Subcutaneous abdominal adipose tissue (tissue), 5 donors: ENCODE data around the gene DHCR24.

ENCODE experiments used
- H3K27ac ChIP-seq: one replicate; pipeline ENCODE4 v1.7.0; 2013; ENCODE audit warnings: low read depth, mild to moderate bottlenecking, inconsistent platforms, low read length, moderate library complexity
- H3K27me3 ChIP-seq, 5 donors: one replicate each; pipeline ENCODE4 v1.7.0; 2013; ENCODE audit warnings: low read length in 5 of 5, inconsistent platforms in 1 of 5; ENCODE audit not compliant: control insufficient read depth in 5 of 5, insufficient read depth in 4 of 5
- H3K36me3 ChIP-seq, 5 donors: one replicate each; pipeline ENCODE4 v1.7.0; 2013; ENCODE audit warnings: low read length in 5 of 5; ENCODE audit not compliant: control insufficient read depth in 5 of 5, insufficient read depth in 5 of 5
- H3K4me1 ChIP-seq, 5 donors: one replicate each; pipeline ENCODE4 v1.7.0; 2013; ENCODE audit warnings: low read length in 5 of 5, mild to moderate bottlenecking in 3 of 5, moderate library complexity in 1 of 5; ENCODE audit not compliant: control insufficient read depth in 5 of 5, insufficient read depth in 5 of 5
- H3K4me3 ChIP-seq, 5 donors: one replicate each; pipeline ENCODE4 v1.7.0; 2013; ENCODE audit warnings: low read length in 5 of 5, low read depth in 1 of 5
- H3K9ac ChIP-seq, 5 donors: one replicate each; pipeline ENCODE4 v1.7.0; 2013; ENCODE audit warnings: low read length in 5 of 5, mild to moderate bottlenecking in 4 of 5, moderate library complexity in 3 of 5
- H3K9me3 ChIP-seq, 5 donors: one replicate each; pipeline ENCODE4 v1.7.0; 2013; ENCODE audit warnings: low read length in 5 of 5; ENCODE audit not compliant: control insufficient read depth in 5 of 5
- donor health status: healthy.
- donor health status: healthy.
- donor health status: healthy.
- donor health status: healthy.
- donor health status: healthy.

The DHCR24 gene

DNA sequence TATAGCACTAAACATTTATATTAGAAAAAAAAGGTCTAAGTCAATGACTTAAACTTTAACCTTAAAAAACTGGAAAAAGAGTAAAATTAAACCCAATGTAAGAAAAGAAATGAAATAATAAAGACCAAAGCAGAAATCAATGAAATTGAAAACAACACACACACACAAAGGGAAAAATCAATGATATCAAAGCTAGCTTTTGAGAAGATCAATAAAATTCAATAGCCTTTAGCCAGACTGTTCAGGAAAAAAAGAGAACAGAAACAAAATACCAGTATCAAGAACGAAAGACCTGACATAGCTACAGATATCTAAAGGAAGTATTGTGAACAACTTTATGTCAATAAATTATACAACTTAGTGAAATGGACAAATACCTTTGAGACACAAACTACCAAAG lies 7.1 kb downstream of the DHCR24 start:
- Histone ChIP-seq H3K9ac (no peak overlapping the region), H3K27ac (no peak overlapping the region), H3K36me3 (peaks cover 0 to 13% (median 10%) of the 10 kb centered on the region in 5 donors), H3K4me1 (peaks cover 3 to 26% (median 20%) of the 10 kb centered on the region in 5 donors), H3K9me3 (no peaks in the 10 kb centered on the region), H3K27me3 (no peaks in the 10 kb centered on the region), H3K4me3 (no peak overlapping the region)

DNA sequence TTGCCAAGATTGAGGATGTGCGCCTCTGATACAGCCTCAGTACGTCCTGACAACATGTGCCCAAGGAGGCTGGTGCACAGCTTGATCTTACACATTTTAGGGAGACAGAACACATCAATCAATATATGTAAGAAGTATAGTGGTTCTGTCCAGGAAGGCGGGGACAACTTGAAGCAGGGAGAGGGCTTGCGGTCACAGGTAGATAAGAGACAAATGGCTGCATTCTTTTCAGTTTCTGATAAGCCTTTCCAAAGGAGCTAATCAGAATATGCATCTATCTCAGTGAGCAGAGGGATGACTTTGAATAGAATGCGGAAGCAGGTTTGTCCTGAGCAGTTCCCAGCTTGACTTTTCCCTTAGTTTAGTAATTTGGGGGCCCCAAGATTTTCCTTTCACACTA lies 10.2 kb downstream of the DHCR24 start:
- Histone ChIP-seq H3K27ac (no peak overlapping the region), H3K27me3 (no peaks in the 10 kb centered on the region), H3K36me3 (peaks cover 8 to 35% (median 29%) of the 10 kb centered on the region in 5 donors)

DNA sequence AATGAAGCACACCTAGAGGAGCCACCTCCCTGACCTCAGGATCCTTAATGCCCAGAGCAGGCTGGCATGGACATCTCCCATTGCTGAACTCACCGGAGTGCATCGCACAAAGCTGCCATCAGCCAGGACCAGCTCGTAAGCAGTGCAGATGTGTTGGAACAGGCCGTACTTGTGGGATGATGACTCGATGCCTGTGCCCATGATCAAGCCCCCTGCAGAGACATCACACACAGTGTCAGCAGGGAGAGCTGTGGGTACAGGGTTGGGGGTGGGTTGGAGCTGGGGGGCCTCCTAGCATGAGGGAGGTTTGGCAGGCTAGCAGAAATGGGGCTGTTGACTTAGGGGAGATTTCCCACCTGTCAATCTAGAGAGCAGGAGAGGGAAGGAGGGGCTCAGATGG lies 12.0 kb downstream of the DHCR24 start:
- peaks cover 0 to 7% (median 6%) of the 10 kb centered on the region in 5 donors for H3K4me1 ChIP-seq
- no peak overlapping the region for H3K27ac ChIP-seq
- no peak overlapping the region for H3K4me3 ChIP-seq
- H3K9me3 ChIP-seq, result no peaks in the 10 kb centered on the region
- no peaks in the 10 kb centered on the region for H3K27me3 ChIP-seq
- H3K36me3 ChIP-seq, result peaks cover 8 to 50% (median 40%) of the 10 kb centered on the region in 5 donors
- no peak overlapping the region for H3K9ac ChIP-seq

More for the DNA sequence above, 10.2 kb downstream of the DHCR24 start:
- Histone ChIP-seq H3K4me1 (peaks cover 0 to 7% (median 6%) of the 10 kb centered on the region in 5 donors), H3K9me3 (no peaks in the 10 kb centered on the region), H3K9ac (no peak overlapping the region), H3K4me3 (no peak overlapping the region)

DNA sequence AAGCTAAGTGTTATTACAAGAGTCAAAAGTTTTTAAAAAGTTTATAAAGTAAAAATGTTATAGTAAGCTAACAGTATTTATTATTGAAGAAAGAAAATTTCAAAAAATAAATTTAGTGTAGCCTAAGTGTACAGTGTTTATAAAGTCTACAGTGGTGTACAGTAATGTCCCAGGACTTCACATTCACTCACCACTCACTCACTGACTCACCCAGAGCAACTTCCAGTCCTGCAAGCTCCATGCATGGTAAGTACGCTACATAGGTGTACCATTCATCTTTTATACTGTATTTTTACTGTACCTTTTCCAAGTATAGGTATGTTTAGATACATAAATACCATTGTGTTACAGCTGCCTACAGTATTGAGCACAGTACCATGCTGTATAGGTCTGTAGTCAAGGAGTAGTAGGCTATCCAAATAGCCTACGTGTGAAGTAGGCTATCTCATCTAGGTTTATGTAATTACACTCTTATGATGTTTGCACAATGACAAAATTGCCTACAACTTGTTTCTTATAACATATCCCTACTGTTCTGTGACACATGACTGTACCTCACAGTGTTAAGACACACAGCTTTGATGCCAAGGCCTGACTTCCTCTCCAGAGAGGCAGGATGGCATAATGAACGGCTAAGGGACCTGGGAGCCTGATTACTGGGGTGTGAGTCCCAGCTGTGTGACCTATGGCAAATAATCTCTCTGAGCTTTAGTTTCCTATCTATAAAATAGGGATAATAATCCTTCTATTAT lies 12.7 kb downstream of the DHCR24 start:
- Histone ChIP-seq H3K9me3 (no peaks in the 10 kb centered on the region), H3K27ac (no peak overlapping the region), H3K27me3 (no peaks in the 10 kb centered on the region), H3K9ac (no peak overlapping the region), H3K4me3 (no peak overlapping the region), H3K4me1 (peaks cover 0 to 7% (median 6%) of the 10 kb centered on the region in 5 donors), H3K36me3 (peaks cover 8 to 51% (median 42%) of the 10 kb centered on the region in 5 donors)

DNA sequence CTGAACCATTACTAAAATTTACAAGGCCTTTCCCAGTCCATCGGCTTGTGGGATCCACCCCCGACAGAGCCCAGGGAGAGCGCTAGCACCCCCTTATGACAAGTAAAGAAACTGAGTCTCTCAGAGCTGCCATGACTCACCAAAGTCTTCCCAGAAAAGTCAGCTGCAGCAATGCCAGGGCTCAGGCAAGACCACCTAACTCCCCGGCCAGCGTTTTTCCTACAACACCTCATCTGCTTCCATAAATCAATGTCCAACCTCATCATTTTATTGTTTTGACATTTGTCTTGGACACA lies 15.0 kb downstream of the DHCR24 start:
- Histone ChIP-seq H3K9ac (no peak overlapping the region), H3K36me3 (peaks cover 8 to 62% (median 47%) of the 10 kb centered on the region in 5 donors), H3K27ac (no peak overlapping the region)

DNA sequence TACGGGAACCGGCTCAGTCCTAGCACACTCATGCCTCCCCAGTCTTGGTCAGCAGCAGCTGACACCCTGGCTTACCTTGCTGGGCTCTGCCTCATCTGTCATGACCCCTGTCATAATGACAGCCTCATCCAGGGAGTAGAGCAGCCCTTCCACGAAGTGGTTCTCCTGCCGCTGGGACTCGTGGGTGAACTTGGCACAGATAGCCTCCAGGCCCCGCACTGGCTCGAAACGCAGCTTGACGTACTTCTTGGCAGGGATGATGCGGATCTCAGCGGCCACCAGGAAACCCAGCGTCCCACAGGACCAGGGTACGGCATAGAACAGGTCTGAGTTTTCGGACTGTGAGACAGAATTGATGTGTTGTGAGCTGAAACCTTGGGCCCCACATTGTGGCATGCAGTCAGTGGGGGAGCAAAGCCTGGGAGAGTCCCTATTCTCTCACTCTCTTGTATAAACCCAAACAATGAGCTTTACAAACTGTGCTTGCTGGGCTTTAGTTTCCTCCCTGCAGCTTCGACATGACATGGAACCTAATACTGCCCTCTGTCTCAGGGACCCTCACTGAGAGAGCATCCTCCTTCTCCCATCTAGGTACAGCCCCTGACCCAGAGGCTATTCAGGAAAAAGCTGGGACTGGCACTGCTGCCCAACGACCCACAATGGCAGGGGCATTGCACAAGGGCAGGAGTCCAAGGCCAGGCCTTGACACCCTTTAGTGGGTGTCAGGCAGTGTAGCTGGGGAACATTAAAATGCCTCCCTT lies 15.5 kb downstream of the DHCR24 start:
- Histone ChIP-seq H3K27ac (no peak overlapping the region), H3K4me1 (peaks cover 0 to 17% (median 12%) of the 10 kb centered on the region in 5 donors), H3K27me3 (no peaks in the 10 kb centered on the region), H3K9ac (no peak overlapping the region), H3K36me3 (peaks cover 8 to 64% (median 49%) of the 10 kb centered on the region in 5 donors), H3K9me3 (no peaks in the 10 kb centered on the region), H3K4me3 (no peak overlapping the region)

More for the DNA sequence above, 15.0 kb downstream of the DHCR24 start:
- Histone ChIP-seq H3K27me3 (no peaks in the 10 kb centered on the region), H3K9me3 (no peaks in the 10 kb centered on the region), H3K4me1 (peaks cover 0 to 13% (median 9%) of the 10 kb centered on the region in 5 donors), H3K4me3 (no peak overlapping the region)

DNA sequence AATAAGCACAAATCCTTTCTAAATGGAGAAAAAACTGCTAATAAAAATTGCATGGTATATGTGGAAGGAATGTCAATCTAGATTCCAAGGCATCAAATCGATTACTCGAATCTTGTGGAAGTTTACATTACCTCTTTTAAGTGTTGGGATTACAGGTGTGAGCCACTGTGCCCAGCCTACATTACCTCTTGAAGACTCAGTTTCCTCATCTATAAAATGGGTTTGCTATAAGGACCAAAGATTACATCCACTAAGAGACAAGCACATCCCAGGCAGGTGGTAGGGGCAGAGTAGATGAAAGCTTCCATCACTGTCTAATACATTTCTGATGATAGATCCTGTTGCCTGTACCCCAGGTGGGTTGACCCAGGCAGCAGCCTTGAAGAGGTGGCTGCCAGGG lies 16.1 kb downstream of the DHCR24 start:
- Histone ChIP-seq H3K4me3 (no peak overlapping the region), H3K9me3 (no peaks in the 10 kb centered on the region), H3K27ac (no peak overlapping the region), H3K4me1 (peaks cover 0 to 15% (median 11%) of the 10 kb centered on the region in 5 donors), H3K9ac (no peak overlapping the region), H3K36me3 (peaks cover 8 to 68% (median 51%) of the 10 kb centered on the region in 5 donors), H3K27me3 (no peaks in the 10 kb centered on the region)

DNA sequence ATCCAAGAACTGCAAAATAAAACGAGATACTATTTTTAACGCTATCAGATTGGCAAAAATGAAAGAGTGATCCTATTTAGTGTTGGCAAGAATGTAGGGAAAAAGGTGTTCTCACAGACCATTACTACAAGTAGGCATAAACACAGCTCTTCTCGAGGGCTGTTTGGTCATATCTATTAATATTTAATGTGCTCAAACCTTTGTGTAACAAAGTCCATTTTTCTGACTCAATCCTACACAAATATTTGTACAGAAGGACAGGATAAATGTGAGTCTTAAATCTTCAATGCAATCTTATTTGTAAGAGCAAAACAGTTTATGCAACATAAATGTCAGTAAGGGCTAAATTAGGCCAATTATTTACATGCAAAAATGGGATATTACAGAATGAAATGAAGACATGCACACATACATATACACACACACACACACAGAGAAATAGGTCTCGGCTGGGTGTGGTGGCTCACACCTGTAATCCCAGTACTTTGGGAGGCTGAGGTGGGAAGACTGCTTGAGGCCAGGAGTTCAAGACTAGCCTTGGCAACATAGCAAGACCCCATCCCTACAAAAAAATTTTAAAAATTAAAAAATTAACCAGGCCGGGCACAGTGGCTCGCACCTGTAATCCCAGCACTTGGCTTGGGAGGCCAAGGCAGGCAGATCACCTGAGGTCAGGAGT lies 17.7 kb downstream of the DHCR24 start:
- Histone ChIP-seq H3K4me1 (peaks cover 0 to 10% (median 6%) of the 10 kb centered on the region in 5 donors), H3K27ac (no peak overlapping the region), H3K27me3 (no peaks in the 10 kb centered on the region), H3K9me3 (no peaks in the 10 kb centered on the region), H3K4me3 (no peak overlapping the region), H3K36me3 (peaks cover 7 to 68% (median 48%) of the 10 kb centered on the region in 5 donors), H3K9ac (no peak overlapping the region)

DNA sequence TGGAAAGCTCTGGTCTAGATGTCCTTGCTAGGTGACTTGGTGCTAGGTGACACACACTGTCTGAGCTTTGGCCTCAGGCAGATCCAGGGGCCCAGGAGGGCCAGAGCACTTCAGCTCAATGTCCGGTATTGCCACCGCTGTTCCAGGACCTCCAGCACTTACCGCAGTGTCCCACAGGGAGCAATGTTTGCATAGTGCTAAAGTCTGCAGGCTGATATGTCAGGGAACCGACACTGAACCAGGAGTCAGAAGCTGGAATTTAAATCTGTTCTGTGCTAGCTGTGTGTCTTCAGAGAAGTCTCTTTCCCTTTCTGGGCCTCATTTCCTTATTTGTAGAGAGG lies 19.3 kb downstream of the DHCR24 start:
- no peak overlapping the region for H3K9ac ChIP-seq
- H3K27ac ChIP-seq, result no peak overlapping the region
- H3K27me3 ChIP-seq, result no peaks in the 10 kb centered on the region
- H3K4me3 ChIP-seq, result no peak overlapping the region
- H3K36me3 ChIP-seq, result peaks cover 0 to 58% (median 41%) of the 10 kb centered on the region in 5 donors
- H3K4me1 ChIP-seq, result peaks cover 0 to 10% (median 6%) of the 10 kb centered on the region in 5 donors
- H3K9me3 ChIP-seq, result no peaks in the 10 kb centered on the region
